NCI-H2196 (cell line): ENCODE measurements around the gene SMARCD2.
"Not testable (repeated sequence)": the region's sequence is repeated elsewhere in the genome, so short reads cannot be mapped to it uniquely, and the experiment has no call there.

Source experiments
- DNase-seq: peaks from one replicate; lab custom pipeline; 2025; ENCODE audit not compliant: unreplicated experiment; lab: John Stamatoyannopoulos, UW

Gene SMARCD2

GRCh38 chr17:63853260-63853659, 10.8 kb upstream of the SMARCD2 start:
- no peak for DNase-seq

GRCh38 chr17:63850401-63850800, 7.9 kb upstream of the SMARCD2 start:
- no peak for DNase-seq

GRCh38 chr17:63848834-63849689, 6.6 kb upstream of the SMARCD2 start:
- DNase-seq, result no peak

GRCh38 chr17:63847525-63848249, 5.2 kb upstream of the SMARCD2 start:
- no peak for DNase-seq

- DNase-seq, result no peak
These were observed 3.0 kb upstream of the SMARCD2 start for GRCh38 chr17:63845509-63845908.

GRCh38 chr17:63843910-63844677, 1.6 kb upstream of the SMARCD2 start:
- DNase-seq, result no peak

GRCh38 chr17:63843387-63843888, 953 bp upstream of the SMARCD2 start:
- DNase-seq, result not testable (repeated sequence)

- no peak for DNase-seq
These were observed 329 bp downstream of the SMARCD2 start for GRCh38 chr17:63842173-63842539.

GRCh38 chr17:63841350-63842172, 924 bp downstream of the SMARCD2 start:
- DNase-seq, result no peak

- peak; percentile 14 for DNase-seq
These were observed 1.7 kb downstream of the SMARCD2 start for GRCh38 chr17:63840591-63841349.

- peak; percentile 70 for DNase-seq
These were observed 3.8 kb downstream of the SMARCD2 start for GRCh38 chr17:63838631-63839171.

- no peak for DNase-seq
These were observed 4.4 kb downstream of the SMARCD2 start for GRCh38 chr17:63837962-63838600.

GRCh38 chr17:63837480-63837879, 5.0 kb downstream of the SMARCD2 start:
- DNase-seq, result no peak

- DNase-seq, result no peak
These were observed 5.7 kb downstream of the SMARCD2 start for GRCh38 chr17:63836811-63837210.

- DNase-seq, result no peak
These were observed 7.2 kb downstream of the SMARCD2 start for GRCh38 chr17:63835167-63835720.

GRCh38 chr17:63834431-63835166, 7.9 kb downstream of the SMARCD2 start:
- peak; percentile 73 for DNase-seq

- no peak for DNase-seq
These were observed 8.6 kb downstream of the SMARCD2 start for GRCh38 chr17:63833741-63834373.
